Stimulated activated CD8-positive, alpha-beta memory T cell treated with anti-CD3 and anti-CD28 coated beads, Interleukin-4, amount 100 ng/mL, for 1 hour (primary cell): ENCODE data around the gene MANBA.
A peak's percentile ranks its signal among the peaks of the same experiment; 100 is the strongest.
"Not testable (repeated sequence)": the region's sequence is repeated elsewhere in the genome, so short reads cannot be mapped to it uniquely, and the experiment has no call there.

Experiments
- DNase-seq, 2 donors: peaks; one replicate each; pipeline ENCODE4 v3.0.0-alpha.2; 2020; ENCODE audit warnings: low read depth in 2 of 2, low spot score in 1 of 2

Gene MANBA

GRCh38 chr4:102764901-102765300 lies 4.1 kb upstream of the MANBA start:
- no peak for DNase-seq

GRCh38 chr4:102761906-102762305 lies 1.1 kb upstream of the MANBA start:
- DNase-seq, result no peak

GRCh38 chr4:102761296-102761701 lies 531 bp upstream of the MANBA start:
- DNase-seq, result no peak

GRCh38 chr4:102759831-102760644 lies 730 bp downstream of the MANBA start:
- DNase-seq, result peak in 1 of 2 donors; percentile 12

GRCh38 chr4:102758241-102759160 lies 2.3 kb downstream of the MANBA start:
- no peak for DNase-seq

- DNase-seq, result no peak
These were observed 3.1 kb downstream of the MANBA start for GRCh38 chr4:102757681-102758080.

- no peak for DNase-seq
These were observed 6.7 kb downstream of the MANBA start for GRCh38 chr4:102754044-102754443.

GRCh38 chr4:102751941-102752340 lies 8.8 kb downstream of the MANBA start:
- DNase-seq, result no peak

GRCh38 chr4:102743352-102743751 lies 17.4 kb downstream of the MANBA start:
- DNase-seq, result not testable (repeated sequence)

- DNase-seq, result not testable (repeated sequence)
These were observed 22.0 kb downstream of the MANBA start for GRCh38 chr4:102738802-102739201.

- no peak for DNase-seq
These were observed 23.9 kb downstream of the MANBA start for GRCh38 chr4:102736636-102737549.

GRCh38 chr4:102735582-102735981 lies 25.2 kb downstream of the MANBA start:
- DNase-seq, result no peak

- DNase-seq, result no peak
These were observed 26.0 kb downstream of the MANBA start for GRCh38 chr4:102734591-102735385.

- no peak for DNase-seq
These were observed 26.7 kb downstream of the MANBA start for GRCh38 chr4:102734116-102734515.

GRCh38 chr4:102733084-102733483 lies 27.7 kb downstream of the MANBA start:
- no peak for DNase-seq

GRCh38 chr4:102732678-102733077 lies 28.1 kb downstream of the MANBA start:
- DNase-seq, result no peak

- no peak for DNase-seq
These were observed 29.7 kb downstream of the MANBA start for GRCh38 chr4:102730968-102731533.

- DNase-seq, result not testable (repeated sequence)
These were observed 31.3 kb downstream of the MANBA start for GRCh38 chr4:102729486-102729885.

- DNase-seq, result not testable (repeated sequence)
These were observed 33.8 kb downstream of the MANBA start for GRCh38 chr4:102726919-102727318.

- no peak for DNase-seq
These were observed 34.7 kb downstream of the MANBA start for GRCh38 chr4:102726068-102726467.
